Stromal cell of bone marrow (primary cell): ENCODE measurements around the gene UGT1A10.
A peak's percentile ranks its signal among the peaks of the same experiment; 100 is the strongest.
"Not testable (repeated sequence)": the region's sequence is repeated elsewhere in the genome, so short reads cannot be mapped to it uniquely, and the experiment has no call there.

ENCODE experiments used
- DNase-seq: peaks from one replicate; pipeline ENCODE4 v3.0.0-alpha.2; 2012; ENCODE audit warnings: low read depth

The UGT1A10 gene

DNA sequence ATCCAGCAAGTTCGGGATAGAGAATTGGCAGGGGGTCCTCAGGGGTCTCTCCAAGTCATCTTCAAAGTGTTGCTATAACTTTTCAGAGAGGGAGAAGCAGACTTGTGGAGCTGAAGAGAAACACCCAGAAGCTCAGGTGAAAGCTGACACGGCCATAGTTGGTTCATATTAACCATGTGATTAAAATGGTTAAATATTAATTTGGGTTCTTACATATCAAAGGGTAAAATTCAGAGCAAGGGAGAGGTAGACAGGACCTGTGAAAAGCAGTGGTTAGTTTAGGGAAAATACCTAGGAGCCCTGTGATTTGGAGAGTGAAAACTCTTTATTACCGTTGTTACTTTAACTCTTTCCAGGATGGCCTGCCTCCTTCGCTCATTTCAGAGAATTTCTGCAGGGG, 56.4 kb downstream of the UGT1A10 start, which contains the start of gene UGT1A6:
Gene UGT1A6, plus strand, starts transcription at position 243 of the 400 bp plus-strand sequence. Its CDS starts 115 bp downstream, at position 358.
- no peak for DNase-seq

DNA sequence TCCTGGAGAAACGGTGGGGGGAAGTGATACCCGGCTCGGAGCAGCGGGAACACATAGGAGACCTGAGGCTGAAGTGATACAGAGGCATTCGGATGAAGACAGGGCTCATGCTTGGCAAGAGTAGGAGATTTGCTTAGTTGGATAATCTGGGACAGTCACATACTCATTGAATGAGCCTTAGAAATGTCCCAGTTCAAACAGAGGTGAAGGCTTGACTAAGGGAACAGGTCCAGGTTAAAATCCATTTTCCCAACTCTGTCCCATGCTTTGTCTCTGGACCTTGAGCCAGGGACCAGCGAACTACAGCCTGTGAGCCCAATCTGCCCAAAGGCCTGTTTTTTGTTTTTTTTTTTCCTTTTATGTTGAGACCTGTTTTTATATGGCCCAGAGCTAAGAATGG, 57.7 kb downstream of the UGT1A10 start:
- no peak for DNase-seq

DNA sequence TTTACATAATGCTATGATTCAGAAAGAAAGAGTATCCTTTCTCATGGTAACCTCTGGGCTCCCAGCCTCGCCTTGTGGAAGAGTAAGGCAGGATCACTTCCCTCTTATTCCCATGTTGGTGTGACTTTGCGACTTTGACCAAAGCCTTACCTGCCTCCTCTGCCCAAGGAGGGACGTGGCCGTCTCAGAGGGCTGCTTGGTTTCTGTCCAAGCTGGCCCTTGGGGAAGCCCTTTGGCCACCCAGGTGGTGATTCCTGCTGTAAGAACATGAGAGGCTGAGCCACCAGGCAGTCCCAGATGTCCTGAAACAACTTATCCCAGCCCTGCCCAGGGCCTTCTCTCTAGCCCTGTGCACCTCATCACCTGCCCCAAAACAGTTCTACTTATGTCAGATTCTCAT, 62.5 kb downstream of the UGT1A10 start:
- no peak for DNase-seq

DNA sequence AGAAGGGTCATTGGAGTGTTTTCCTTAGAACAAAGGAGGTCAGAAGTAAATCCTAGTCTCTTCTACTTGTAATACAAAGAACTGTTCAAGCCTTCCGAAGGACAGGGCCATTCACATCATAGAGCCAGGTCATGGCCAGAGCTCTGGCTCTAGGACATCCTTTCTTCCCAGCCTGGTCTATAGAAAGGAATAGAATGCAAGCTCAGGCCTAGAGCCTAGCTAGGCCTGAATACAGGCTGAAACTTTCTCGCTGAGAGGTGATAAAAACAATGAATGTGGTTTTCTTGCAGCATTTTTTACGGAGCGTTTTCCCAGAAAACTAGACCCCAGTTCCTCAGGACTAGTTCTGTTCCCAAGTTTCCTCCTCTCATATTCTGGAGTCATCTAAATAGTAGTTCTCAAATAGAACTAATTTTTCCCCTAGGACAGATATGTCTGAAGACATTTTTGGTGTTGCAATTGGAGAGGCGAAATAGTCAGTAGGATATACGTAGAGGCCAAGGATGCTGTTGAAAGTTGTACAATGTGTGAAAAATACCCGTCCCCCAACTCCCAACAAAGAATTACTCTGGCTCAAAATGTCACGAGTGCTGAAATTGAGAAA, 63.3 kb downstream of the UGT1A10 start:
- DNase-seq, result no peak

DNA sequence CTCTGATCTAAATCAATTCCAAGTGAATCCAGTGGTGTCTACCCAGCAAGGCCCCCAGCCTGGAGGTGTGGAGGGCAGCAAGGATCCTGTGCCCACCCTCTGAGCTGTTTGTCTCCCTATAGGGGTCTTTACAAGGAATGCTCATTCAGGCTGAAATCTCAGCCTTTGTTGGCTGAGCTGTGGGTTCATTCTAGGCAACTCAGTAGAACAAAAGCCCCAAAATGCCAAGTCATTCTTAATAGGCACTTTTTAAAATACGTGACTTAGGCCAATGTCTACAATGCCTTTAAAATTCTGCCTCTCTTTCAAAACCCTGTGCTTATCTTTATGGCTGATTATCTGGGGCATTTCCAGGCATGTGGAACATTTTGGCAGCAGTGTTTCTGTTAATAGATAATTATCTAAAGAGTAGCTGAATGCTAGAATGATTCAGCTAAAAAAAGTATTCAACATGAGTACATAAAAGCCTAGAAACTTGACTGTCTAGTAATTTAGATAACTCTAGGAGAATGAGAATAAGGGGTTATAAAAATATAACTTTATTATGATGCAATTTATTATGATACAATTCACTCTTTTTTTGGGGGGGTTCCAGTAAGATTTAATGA, 63.9 kb downstream of the UGT1A10 start:
- DNase-seq, result peak; percentile 53

DNA sequence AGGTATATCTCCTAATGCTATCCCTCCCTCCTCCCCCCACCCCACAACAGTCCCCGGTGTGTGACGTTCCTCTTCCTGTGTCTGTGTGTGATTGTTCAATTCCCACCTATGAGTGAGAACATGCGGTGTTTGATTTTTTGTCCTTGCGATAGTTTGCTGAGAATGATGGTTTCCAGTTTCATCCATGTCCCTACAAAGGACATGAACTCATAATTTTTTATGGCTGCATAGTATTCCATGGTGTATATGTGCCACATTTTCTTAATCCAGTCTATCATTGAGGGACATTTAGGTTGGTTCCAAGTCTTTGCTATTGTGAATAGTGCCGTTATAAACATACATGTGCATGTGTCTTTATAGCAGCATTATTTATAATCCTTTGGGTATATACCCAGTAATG, 64.6 kb downstream of the UGT1A10 start:
- not testable (repeated sequence) for DNase-seq

DNA sequence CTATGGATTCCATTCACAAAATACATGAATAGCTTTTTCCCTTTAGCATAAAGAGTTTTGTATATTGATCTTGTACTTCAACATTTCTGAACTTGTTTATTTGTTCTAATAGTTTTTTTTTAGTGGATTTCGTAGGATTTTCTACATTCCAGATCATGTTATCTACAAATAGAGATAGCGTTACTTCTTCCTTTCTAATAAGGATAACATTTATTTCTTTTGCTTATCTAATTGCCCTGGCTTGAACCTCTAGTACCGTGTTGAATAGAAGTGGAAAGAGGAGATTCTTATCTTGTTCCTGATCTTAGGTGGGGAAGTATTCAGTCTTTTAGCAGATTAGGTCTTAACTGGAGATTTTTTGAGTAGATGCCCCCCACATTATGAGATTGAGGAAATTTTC, 66.0 kb downstream of the UGT1A10 start:
- no peak for DNase-seq

DNA sequence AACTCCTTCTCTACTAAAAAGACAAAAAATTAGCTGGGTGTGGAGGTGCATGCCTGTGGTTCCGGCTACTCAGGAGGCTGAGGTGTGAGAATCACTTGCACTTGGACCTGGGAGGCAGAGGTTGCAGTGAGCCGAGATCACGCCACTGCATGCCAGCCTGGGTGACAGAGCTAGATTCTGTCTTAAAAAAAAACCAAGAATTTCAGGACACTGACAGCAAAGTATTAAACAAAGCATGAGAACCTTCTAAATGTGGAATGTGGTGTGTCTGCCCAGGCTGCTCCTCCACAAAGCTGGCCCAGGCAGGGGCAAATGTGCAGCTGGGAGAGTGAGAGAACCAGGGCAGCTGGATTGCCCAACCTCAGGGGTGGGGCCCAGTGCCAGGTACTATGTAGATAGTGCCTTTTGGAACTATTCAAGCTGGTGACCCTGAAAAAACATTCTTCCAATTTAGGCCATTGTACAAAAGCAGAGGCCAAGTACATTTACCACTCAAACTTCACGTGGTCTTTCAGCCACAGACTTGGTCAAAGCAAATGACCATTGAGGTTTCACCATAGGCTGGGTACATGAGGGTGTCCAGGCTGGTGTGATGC, 69.8 kb downstream of the UGT1A10 start:
- DNase-seq, result no peak

DNA sequence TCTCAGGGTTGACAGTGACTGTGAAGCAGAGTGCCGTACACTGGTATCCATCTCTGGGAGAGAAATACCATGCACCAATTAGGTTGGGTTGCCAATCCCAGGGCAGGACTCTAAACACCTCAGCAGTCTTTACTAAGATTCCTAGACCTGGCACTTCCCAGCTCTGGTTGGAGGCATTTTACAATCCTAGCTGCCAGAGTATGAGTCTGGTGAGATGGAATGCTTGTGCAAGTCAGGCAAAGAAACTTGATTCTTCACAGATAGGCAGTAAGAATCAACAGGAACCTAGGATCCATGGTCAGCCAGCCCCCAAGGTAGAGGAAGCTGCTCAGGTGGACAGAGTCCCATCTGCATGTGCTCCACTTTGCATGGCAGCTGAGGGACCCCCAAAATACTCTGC, 70.5 kb downstream of the UGT1A10 start:
- DNase-seq, result no peak

DNA sequence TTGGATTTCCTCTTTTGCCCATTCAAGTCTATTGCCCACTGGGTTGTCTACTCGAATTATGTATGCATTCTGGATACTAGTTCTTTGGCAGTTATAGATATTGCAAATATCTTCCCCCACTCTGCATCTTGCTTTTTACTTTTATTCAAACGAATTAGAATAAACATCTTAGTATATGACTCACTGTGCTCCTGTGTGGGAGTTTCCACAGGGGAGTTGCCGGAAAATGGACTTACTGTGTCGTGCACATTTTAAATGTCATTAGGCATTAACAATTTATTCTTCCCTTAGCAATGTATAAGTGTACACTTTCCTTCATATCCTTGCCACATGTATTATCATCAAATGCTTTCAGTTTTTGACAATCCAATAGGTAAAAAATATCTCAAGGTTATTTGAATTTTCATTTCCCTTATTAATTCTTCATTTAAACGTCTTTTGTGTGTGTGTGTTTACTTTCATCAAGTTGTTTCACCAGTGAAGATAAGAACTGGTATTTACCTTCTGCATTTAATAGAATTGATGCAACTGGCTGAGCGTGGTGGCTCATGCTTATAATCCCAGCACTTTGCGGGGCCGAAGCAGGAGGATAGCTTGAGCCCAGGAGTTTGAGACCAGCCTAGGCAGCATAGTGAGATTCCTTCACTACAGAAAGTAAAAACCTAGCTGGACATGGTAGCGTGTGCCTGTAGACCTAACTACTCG, 71.8 kb downstream of the UGT1A10 start:
- DNase-seq, result no peak

DNA sequence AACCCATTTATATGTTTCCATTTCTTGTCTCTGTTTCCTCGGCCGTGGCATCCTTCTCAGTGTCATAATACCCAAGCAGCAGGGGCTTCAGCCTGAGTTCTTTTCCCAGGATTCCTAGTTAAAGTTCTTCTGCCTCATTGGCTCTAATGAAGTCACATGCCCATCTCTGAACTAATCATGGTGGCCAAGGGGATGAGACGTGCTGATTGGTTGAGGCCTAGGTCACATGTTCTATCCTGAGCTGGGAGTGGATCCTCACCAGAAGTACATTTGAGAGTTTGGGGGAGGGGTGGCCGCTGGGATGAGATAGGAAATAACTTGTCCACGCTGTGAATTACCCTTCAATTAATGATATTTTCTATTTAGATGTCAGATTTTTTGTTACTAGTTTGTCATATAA, 72.7 kb downstream of the UGT1A10 start:
- DNase-seq, result no peak

DNA sequence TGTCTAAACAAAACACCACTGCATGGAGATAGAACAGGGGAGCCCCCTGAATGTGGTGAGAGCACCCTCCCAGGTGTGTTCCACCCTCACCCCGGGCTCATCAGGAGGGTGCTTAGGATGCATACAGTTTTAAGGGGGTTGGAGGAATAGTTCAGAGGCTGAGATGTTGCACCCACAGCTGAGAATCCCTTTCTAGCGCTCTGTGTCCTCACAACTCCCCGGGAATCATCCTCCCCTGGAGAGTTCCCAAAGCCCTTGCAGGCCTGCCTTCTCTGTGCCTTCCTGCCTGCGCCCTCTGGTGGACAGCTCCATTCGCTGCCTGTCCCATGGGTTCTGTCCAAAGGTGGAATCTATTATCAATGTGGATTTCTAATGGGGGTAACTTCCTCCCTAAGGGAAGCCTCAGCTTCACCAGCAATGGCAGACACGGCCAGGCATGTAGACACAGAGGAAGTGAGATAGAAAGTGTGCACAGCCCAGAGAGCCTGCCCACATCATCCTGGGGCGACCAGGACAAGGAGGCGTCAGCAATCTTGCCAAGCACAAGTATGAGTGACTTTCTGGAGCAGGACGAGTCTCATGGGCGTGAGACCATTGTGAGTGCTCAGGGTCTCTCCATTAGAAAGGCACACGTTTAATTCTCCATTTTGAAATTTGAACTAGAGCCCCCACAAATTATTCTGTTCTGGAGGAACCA, 75.2 kb downstream of the UGT1A10 start:
- peak; percentile 49 for DNase-seq

DNA sequence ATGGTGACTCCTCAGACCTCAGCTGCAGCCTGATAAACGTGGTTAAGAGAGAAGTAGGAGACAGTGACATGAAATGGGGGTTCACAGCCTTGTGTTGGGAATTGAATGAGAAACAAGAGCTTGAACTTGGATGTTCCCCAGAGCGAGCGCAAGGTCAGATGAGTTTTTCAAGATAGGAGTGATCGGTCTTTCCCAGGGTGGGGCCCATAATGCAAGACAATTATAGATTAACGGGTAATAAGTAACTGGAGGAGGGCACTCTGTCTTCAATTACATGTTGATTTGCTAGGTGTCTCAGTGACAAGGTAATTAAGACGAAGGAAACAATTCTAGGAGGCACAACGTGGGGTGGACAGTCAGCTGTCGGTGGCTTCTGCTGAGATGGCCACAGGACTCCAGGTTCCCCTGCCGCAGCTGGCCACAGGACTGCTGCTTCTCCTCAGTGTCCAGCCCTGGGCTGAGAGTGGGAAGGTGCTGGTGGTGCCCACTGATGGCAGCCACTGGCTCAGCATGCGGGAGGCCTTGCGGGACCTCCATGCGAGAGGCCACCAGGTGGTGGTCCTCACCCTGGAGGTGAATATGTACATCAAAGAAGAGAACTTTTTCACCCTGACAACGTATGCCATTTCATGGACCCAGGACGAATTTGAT, 76.5 kb downstream of the UGT1A10 start, which contains the start of gene UGT1A5:
Gene UGT1A5, plus strand, starts transcription at position 297 of the 651 bp plus-strand sequence. Its CDS starts 85 bp downstream, at position 382.
- no peak for DNase-seq

DNA sequence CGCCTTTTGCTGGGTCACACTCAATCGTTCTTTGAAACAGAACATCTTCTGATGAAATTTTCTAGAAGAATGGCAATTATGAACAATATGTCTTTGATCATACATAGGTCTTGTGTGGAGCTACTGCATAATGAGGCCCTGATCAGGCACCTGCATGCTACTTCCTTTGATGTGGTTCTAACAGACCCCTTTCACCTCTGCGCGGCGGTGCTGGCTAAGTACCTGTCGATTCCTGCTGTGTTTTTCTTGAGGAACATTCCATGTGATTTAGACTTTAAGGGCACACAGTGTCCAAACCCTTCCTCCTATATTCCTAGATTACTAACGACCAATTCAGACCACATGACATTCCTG, 77.0 kb downstream of the UGT1A10 start:
- no peak for DNase-seq

DNA sequence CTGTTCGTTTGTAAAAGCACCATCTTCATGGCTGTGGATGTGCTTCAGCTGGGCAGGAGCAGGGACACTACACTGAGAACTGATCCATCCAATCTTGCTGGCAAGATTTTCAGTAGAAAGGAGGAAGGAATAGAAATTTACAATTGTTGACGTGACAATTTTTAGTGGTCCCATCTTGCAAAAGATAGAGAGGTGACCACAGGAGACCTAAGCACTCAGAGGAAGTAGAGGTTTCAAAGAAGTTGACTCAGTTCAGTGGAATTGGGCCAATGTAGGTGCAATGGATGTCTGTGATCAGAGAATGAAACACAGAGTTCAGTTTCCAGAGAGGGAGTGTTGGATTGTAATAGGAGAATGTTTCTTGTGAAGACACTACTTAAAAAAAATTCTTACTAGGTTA, 77.9 kb downstream of the UGT1A10 start:
- no peak for DNase-seq

DNA sequence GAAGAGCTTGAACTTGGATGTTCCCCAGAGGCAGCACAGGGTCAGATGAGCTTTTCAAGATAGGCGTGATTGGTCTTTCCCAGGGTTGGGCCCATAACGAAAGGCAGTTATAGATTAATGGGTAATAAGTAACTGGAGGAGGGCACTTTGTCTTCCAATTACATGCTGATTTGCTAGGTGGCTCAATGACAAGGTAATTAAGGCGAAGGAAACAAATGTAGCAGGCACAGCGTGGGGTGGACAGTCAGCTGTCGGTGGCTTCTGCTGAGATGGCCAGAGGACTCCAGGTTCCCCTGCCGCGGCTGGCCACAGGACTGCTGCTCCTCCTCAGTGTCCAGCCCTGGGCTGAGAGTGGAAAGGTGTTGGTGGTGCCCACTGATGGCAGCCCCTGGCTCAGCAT, 82.3 kb downstream of the UGT1A10 start, which contains the start of gene UGT1A4:
Gene UGT1A4, plus strand, starts transcription at position 185 of the 400 bp plus-strand sequence. Its CDS starts 85 bp downstream, at position 270.
- no peak for DNase-seq

DNA sequence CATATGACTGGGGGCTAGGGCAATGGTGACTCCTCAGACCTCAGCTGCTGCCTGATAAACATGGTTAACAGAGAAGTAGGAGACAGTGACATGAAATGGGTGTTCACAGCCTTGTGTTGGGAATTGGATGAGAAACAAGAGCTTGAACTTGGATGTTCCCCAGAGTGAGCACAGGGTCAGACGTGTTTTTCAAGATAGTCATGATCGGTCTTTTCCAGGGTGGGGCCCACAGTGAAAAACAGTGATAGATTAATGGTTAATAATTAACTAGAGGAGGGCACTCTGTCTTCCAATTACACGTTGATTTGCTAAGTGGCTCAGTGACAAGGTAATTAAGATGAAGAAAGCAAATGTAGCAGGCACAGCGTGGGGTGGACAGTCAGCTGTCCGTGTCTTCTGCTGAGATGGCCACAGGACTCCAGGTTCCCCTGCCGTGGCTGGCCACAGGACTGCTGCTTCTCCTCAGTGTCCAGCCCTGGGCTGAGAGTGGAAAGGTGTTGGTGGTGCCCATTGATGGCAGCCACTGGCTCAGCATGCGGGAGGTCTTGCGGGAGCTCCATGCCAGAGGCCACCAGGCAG, 92.6 kb downstream of the UGT1A10 start, which contains the start of gene UGT1A3:
Gene UGT1A3, plus strand, starts transcription at position 320 of the 579 bp plus-strand sequence. Its CDS starts 85 bp downstream, at position 405.
- DNase-seq, result no peak

DNA sequence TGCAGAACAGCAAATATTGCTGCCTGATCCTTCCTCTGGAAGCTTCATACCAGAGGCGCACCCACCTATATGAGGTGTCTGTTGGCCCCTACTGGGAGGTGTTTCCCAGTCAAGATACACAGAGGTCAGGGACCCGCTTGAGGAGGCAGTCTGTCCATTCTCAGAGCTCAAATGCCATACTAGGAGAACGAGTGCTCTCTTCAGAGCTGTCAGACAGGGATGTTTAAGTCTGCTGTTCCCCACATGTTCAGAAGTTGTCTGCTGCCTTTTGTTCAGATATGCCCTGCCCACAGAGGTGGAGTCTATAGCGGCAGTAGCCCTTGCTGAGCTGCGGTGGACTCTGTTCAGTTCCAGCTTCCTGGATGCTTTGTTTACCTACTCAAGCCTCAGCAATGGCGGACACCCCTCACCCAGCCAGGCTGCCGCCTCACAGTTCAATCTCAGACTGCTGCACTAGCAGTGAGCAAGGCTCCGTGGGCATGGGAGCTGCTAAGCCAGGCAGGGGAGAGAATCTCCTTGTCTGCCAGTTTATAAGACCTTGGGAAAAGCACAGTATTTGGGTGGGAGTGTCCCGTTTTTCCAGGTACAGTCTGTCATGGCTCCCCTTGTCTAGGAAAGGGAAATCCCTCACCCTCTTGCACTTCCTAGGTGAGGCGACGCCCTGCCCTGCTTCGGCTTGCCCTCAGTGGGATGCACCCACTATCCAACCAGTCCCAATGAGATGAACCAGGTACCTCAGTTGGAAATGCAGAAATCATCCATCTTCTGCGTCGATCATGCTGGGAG, 100.8 kb downstream of the UGT1A10 start:
- DNase-seq, result not testable (repeated sequence)

DNA sequence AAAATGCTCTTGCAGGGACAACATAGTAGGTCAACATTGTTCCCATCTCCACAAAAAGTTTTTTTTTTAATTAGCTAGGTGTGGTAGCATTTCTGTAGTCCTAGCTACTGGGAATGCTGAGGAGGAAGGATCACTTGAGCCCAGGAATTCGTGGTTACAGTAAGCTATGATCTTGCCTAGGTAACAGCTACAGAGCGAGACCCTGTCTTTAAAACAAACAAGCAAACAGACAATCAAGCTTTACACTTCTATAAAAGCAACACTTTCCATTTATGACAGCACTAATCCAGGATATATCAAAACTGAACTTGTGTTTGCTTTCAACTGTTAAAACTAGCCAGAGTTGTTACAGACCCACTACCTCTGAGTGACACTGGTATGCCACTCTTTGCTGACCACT, 104.6 kb downstream of the UGT1A10 start:
- no peak for DNase-seq
